A549 treated with dexamethasone at 1 μM for 4 hours (cell line): Measurements from ENCODE around the gene EMC1. TPM values are rescaled to one million over a fixed set of nuclear protein-coding genes. Genes with fewer than 3 reads are reported as not detected.

Experiments
- total RNA-seq: library from RNA; stranded (reverse); fragments of 200-300 nt; extraction: Qiagen RNA extraction; gene quantifications from 5 replicates; pipeline ENCODE4 v1.2.3, GENCODE V29; 2022

EMC1 gene
- 24.3 to 40.7 TPM (median 39.4 TPM) in 5 replicates for total RNA-seq

GRCh38 chr1:19251305-19252196, at the start of gene EMC1, which contains the start of gene MRTO4:
Gene EMC1 (minus strand): TSS chr1:19251524. CDS start chr1:19251509, 15 bp downstream.
Gene MRTO4 (plus strand): TSS chr1:19251805. CDS start chr1:19251836, 31 bp downstream.

GRCh38 chr1:19288324-19289241, 37.3 kb upstream of the EMC1 start, which contains the start of gene AKR7A3:
Gene AKR7A3 (minus strand): TSS chr1:19288770. CDS start chr1:19288709, 61 bp downstream.

GRCh38 chr1:19209990-19210771, 41.1 kb downstream of the EMC1 start, which contains the start of gene UBR4:
Gene UBR4 (minus strand): TSS chr1:19210266. CDS start chr1:19210248, 18 bp downstream.

Other genes with a start within 250 kb of the EMC1 start
- gene UBR4, start 41.3 kb downstream of the EMC1 start, total RNA-seq: 80.7 to 120 TPM (median 104 TPM) in 5 replicates
- 61.2 to 64.8 TPM (median 63.2 TPM) in 5 replicates for gene MRTO4, start 281 bp upstream of the EMC1 start, total RNA-seq
- 0.07 to 0.16 TPM (median 0.13 TPM) in 5 replicates for gene AKR7A3, start 37.2 kb upstream of the EMC1 start, total RNA-seq
- 33.7 to 49.7 TPM (median 48.5 TPM) in 5 replicates for gene AKR7A2, start 60.6 kb upstream of the EMC1 start, total RNA-seq
- 15.8 to 22.6 TPM (median 21.1 TPM) in 5 replicates for gene SLC66A1, start 60.8 kb upstream of the EMC1 start, total RNA-seq
- 231 to 246 TPM (median 242 TPM) in 5 replicates for gene CAPZB, start 234.0 kb upstream of the EMC1 start, total RNA-seq